ENCODE results near the gene MYH9. TPM values are rescaled to one million over a fixed set of nuclear protein-coding genes. Genes with fewer than 3 reads are reported as not detected.
"Not testable (repeated sequence)": the region's sequence is repeated elsewhere in the genome, so short reads cannot be mapped to it uniquely, and the experiment has no call there.

The MYH9 gene
- total RNA-seq, 1 donor from 2014 or later, result 633 TPM

GRCh38 chr22:36258701-36259614 is 128.8 kb downstream of the MYH9 start:
- Mint-ChIP-seq H3K4me3 (peak overlapping the region; percentile 62), H3K27me3 (no peaks in the 10 kb centered on the region), H3K4me1 (peaks cover 49% of the 10 kb centered on the region), H3K36me3 (ENCODE audit: low read depth) (peaks cover 74% of the 10 kb centered on the region), H3K9me3 (no peaks in the 10 kb centered on the region), H3K27ac (peak overlapping the region; percentile 91)
- DNase-seq, result peak; percentile 77
- intact Hi-C loops (cut with micrococcal nuclease), result no loop called here

GRCh38 chr22:36257948-36258670 is 129.7 kb downstream of the MYH9 start:
- Mint-ChIP-seq H3K9me3 (no peaks in the 10 kb centered on the region), H3K4me3 (peak overlapping the region; percentile 62), H3K27ac (peak overlapping the region; percentile 91), H3K36me3 (ENCODE audit: low read depth) (peaks cover 71% of the 10 kb centered on the region), H3K4me1 (peaks cover 56% of the 10 kb centered on the region), H3K27me3 (no peaks in the 10 kb centered on the region)
- no peak for DNase-seq
- intact Hi-C loops (cut with micrococcal nuclease), result no loop called here

DNA sequence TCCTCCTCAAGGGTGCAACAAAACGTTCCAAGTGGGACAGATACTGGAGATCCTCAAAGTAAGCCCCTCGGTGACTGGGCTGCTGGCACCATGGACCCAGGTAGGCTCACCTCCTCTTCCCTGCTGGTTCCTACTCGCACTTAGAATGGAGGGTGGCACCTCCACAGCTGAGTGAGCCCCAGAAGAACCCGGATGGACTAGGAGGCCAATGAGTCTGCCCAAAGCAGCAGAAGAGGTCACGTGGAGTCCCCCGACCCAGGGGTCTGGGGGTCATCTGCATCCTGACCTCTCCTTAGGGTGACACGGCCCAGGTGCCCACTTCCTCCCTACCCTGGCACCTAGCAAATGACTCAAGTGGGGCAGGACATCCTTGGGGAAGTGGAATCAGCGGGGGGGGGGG is 130.5 kb downstream of the MYH9 start:
- H3K36me3 Mint-ChIP-seq (ENCODE audit: low read depth), result peaks cover 64% of the 10 kb centered on the region
- peak overlapping the region; percentile 79 for H3K27ac Mint-ChIP-seq

DNA sequence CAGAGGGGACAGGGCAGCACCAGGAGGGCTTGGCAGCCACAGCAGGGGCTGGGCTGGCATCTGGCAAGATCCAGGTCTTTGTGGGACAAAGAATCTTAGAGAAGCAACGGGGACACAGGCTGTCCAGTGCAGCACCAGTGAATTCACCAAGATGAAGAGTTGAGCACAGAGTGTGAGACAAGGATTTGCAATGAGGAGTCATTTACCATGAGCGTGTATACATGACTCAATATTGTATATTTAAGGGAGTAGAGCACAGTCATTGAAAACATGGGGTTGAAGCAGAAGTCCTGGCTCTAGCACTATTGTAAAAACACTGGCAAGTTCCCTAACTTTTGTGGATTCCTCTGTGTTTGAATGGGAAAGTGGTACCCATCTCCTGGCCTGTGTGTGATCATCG is 131.3 kb downstream of the MYH9 start:
- peak overlapping the region; percentile 53 for H3K4me3 Mint-ChIP-seq
- H3K36me3 Mint-ChIP-seq (ENCODE audit: low read depth), result peaks cover 58% of the 10 kb centered on the region
- no peak for DNase-seq
- H3K4me1 Mint-ChIP-seq, result peaks cover 69% of the 10 kb centered on the region
- H3K27ac Mint-ChIP-seq, result peak overlapping the region; percentile 79
- intact Hi-C loops (cut with micrococcal nuclease), result no loop called here
- H3K9me3 Mint-ChIP-seq, result no peaks in the 10 kb centered on the region
- no peaks in the 10 kb centered on the region for H3K27me3 Mint-ChIP-seq

More for the DNA sequence above, 130.5 kb downstream of the MYH9 start:
- intact Hi-C loops (cut with micrococcal nuclease), result no loop called here
- no peak overlapping the region for H3K4me3 Mint-ChIP-seq
- DNase-seq, result no peak
- no peaks in the 10 kb centered on the region for H3K27me3 Mint-ChIP-seq
- peaks cover 62% of the 10 kb centered on the region for H3K4me1 Mint-ChIP-seq
- H3K9me3 Mint-ChIP-seq, result no peaks in the 10 kb centered on the region

- DNase-seq; H3K27me3 Mint-ChIP-seq; intact Hi-C loops (cut with micrococcal nuclease); H3K9me3 Mint-ChIP-seq: not testable (repeated sequence)
- H3K4me3 Mint-ChIP-seq, result peak overlapping the region; percentile 92
- H3K4me1 Mint-ChIP-seq, result peaks cover 71% of the 10 kb centered on the region
- peaks cover 51% of the 10 kb centered on the region for H3K36me3 Mint-ChIP-seq (ENCODE audit: low read depth)
- H3K27ac Mint-ChIP-seq, result peak overlapping the region; percentile 78
These were observed 132.2 kb downstream of the MYH9 start for GRCh38 chr22:36255572-36255971.

- no peak for DNase-seq
- peak overlapping the region; percentile 90 for H3K27ac Mint-ChIP-seq
- H3K36me3 Mint-ChIP-seq (ENCODE audit: low read depth), result peaks cover 38% of the 10 kb centered on the region
- peak overlapping the region; percentile 92 for H3K4me3 Mint-ChIP-seq
- H3K27me3 Mint-ChIP-seq, result no peaks in the 10 kb centered on the region
- H3K9me3 Mint-ChIP-seq, result no peaks in the 10 kb centered on the region
- peaks cover 64% of the 10 kb centered on the region for H3K4me1 Mint-ChIP-seq
- intact Hi-C loops (cut with micrococcal nuclease), result loop anchor here (1.0 kb wide), 1 partner anchor 15 kb away; the partner anchor contains the start of gene APOL2
These were observed 134.0 kb downstream of the MYH9 start for GRCh38 chr22:36253523-36254490.

DNA sequence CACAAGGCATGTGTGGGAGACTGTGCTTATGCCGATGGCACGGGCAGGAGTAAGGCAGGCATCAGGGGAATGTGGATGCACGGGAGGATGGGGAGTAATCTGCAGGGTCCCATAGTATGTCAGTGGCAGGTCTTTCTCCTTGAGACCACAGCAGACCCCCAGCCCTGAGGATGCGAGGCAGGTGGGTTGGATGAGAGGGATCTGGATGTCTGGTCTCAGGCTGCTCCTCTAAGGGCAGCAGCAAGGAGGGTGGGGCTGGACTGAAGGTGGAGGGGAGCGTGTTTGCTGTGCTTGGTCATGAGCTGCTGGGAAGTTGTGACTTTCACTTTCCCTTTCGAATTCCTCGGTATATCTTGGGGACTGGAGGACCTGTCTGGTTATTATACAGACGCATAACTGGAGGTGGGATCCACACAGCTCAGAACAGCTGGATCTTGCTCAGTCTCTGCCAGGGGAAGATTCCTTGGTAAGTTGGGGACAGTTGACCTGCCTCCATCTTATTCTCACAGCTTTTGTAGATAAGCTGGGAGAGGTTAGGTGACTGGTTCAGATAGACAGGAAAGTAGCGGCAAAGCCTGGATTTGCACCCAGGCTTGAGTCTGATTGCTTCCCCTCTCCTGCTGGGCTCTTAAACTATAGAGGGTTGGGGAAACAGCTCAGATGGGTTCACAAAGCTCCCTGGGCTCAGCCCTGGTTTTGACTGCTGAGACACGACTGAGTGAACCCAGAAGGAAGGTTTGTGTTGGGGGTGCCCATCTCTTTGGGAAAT is 134.8 kb downstream of the MYH9 start, which contains the start of gene APOL1:
TSS of gene APOL1 (plus strand) at position 380 of the 769 bp plus-strand sequence. CDS start 1,823 bp downstream, outside the sequence.
- Mint-ChIP-seq H3K36me3 (ENCODE audit: low read depth) (peaks cover 29% of the 10 kb centered on the region), H3K4me3 (peak within 1 kb of the TSS; percentile 92), H3K27me3 (no peaks in the 10 kb centered on the region), H3K27ac (peak within 1 kb of the TSS; percentile 90), H3K9me3 (no peaks in the 10 kb centered on the region), H3K4me1 (peaks cover 55% of the 10 kb centered on the region)
- peak; percentile 90 for DNase-seq
- intact Hi-C loops (cut with micrococcal nuclease), result loop anchor here (1.0 kb wide), 1 partner anchor 14 kb away; the partner anchor contains the start of gene APOL2

DNA sequence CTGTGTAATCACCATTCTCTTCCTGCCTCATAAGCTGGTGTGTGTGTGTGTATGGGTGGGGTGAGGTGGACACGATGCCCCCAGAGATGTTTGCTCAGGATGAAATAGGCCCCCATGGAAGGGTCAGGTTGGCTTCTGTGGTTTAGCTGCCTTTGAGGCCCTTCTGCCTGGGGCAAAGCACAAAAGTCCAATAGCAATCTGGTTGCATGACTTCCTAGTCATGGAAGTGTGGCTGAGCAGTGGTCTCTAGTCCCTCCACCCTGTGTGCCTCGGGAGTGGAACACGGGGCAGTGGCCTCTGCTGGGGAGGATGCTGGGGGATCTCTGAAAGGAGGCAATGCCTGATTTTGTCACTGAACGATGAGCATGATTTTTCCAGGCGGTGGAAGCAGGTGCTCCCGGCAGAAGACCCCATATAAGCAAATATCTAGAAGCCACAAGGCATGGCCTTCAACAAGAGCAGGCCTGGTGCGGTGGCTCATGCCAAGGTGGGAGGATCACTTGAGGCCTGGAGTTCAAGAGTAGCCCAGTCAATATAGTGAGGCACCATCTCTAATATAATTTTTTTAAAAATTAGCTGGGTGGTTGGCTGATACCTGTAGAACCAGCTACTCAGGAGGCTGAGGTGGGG is 135.7 kb downstream of the MYH9 start:
- DNase-seq; H3K27me3 Mint-ChIP-seq; H3K9me3 Mint-ChIP-seq; intact Hi-C loops (cut with micrococcal nuclease): not testable (repeated sequence)
- Mint-ChIP-seq H3K4me3 (peak overlapping the region; percentile 92), H3K4me1 (peaks cover 51% of the 10 kb centered on the region), H3K36me3 (ENCODE audit: low read depth) (peaks cover 22% of the 10 kb centered on the region), H3K27ac (peak overlapping the region; percentile 40)

DNA sequence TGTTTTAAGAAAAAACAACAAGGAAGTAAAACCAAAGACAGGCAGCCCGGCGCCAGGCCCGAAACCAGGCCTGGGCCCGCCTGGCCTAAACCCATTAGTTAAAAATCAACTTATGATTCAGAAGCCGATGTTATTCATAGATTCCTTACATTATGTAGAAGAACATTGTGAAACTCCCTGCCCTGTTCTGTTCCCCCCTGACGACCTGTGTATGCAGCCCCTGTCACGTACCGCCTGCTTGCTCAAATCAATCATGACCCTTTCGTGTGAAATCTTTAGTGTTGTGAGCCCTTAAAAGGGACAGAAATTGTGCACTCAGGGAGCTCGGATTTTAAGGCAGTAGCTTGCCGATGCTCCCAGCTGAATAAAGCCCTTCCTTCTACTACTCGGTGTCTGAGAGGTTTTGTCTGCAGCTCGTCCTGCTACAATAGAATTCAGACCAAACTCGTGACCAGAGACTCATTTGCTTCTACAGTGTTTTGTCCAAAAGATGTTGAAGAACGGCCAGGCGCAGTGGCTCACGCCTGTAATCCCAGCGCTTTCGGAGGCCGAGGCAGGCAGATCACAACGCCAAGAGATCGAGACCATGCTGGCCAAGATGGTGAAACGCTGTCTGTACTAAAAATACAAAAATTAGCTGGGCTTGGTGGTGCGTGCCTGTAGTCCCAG is 137.3 kb downstream of the MYH9 start:
- H3K9me3 Mint-ChIP-seq; H3K4me3 Mint-ChIP-seq; H3K36me3 Mint-ChIP-seq (ENCODE audit: low read depth); DNase-seq; intact Hi-C loops (cut with micrococcal nuclease); H3K27me3 Mint-ChIP-seq: not testable (repeated sequence)
- Mint-ChIP-seq H3K27ac (peak overlapping the region; percentile 8), H3K4me1 (peaks cover 38% of the 10 kb centered on the region)

- intact Hi-C loops (cut with micrococcal nuclease), result no loop called here
- Mint-ChIP-seq H3K27ac (no peak overlapping the region), H3K9me3 (no peaks in the 10 kb centered on the region), H3K4me1 (peaks cover 28% of the 10 kb centered on the region), H3K4me3 (no peak overlapping the region), H3K36me3 (ENCODE audit: low read depth) (peaks cover 5% of the 10 kb centered on the region), H3K27me3 (no peaks in the 10 kb centered on the region)
- DNase-seq, result no peak
These were observed 138.6 kb downstream of the MYH9 start for GRCh38 chr22:36249160-36249559.

DNA sequence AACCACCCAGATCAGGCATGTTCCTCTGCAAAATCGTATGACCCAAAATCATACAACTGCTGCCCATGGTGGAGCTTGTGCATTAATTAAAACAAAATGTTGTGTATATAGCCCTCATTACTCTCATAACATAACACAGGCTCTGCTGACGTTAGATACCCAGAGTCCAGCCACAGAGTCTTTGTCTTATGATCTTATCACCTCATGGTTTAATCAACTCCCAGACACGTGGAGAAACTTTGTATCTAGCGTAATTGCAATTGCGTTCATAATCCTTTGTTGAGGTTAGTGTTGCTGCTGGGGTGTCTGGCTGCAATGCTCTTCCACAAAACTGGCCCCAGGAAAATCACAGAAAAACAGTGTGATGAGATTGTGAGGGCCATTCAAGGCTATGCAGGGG is 139.8 kb downstream of the MYH9 start:
- Mint-ChIP-seq H3K4me3 (no peak overlapping the region), H3K27me3 (no peaks in the 10 kb centered on the region), H3K4me1 (peaks cover 17% of the 10 kb centered on the region), H3K9me3 (peaks cover 6% of the 10 kb centered on the region), H3K27ac (no peak overlapping the region), H3K36me3 (ENCODE audit: low read depth) (no peaks in the 10 kb centered on the region)
- intact Hi-C loops (cut with micrococcal nuclease), result no loop called here
- no peak for DNase-seq

DNA sequence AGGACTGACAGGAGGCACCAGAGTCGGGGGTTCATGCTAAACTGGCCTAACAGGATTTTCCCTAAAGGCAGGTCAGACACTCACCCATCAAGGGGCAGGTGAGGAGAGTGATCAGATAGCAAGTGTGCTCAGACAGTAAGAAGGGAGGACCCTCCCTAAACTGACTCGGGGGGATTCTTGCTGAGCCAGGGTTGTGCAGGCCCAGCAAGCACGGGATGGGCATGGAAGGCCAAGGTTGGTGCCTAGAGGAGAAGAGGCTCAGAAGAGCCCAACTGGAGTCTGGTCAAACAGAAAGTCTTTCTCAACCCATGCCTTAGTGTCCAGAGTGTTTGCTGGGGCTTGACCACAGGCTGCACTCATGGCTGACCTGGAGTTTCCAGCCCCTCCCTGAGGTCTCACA is 141.0 kb downstream of the MYH9 start:
- peaks cover 2% of the 10 kb centered on the region for H3K27me3 Mint-ChIP-seq
- peaks cover 2% of the 10 kb centered on the region for H3K36me3 Mint-ChIP-seq (ENCODE audit: low read depth)
- peaks cover 8% of the 10 kb centered on the region for H3K4me1 Mint-ChIP-seq
- H3K27ac Mint-ChIP-seq, result no peak overlapping the region
- no peak for DNase-seq
- intact Hi-C loops (cut with micrococcal nuclease), result no loop called here
- H3K9me3 Mint-ChIP-seq, result peaks cover 11% of the 10 kb centered on the region
- H3K4me3 Mint-ChIP-seq, result no peak overlapping the region

Data from activated CD4-positive, alpha-beta T cell treated with anti-CD3 and anti-CD28 coated beads, Interleukin-2, amount 10 ng/mL, durations not matched to agents 24 days and 14 days (primary cell).